Activated T-helper 1 cell treated with anti-CD3 and anti-CD28 coated beads, Interleukin-2, amount 50 U/mL, for 16 hours (primary cell): ENCODE results near the gene SIGLECL1.

Source experiments
- DNase-seq, 2 donors: peaks; one replicate each; pipeline ENCODE4 v3.0.0-alpha.2; 2020; ENCODE audit warnings: low read depth in 1 of 2, low spot score in 1 of 2

Gene SIGLECL1

GRCh38 chr19:51252306-51253079 lies 1.6 kb downstream of the SIGLECL1 start:
- DNase-seq, result no peak

- no peak for DNase-seq
Observed at GRCh38 chr19:51253088-51253806, 2.4 kb downstream of the SIGLECL1 start.

GRCh38 chr19:51256155-51256625 lies 5.3 kb downstream of the SIGLECL1 start:
- no peak for DNase-seq

- no peak for DNase-seq
Observed at GRCh38 chr19:51257471-51257870, 6.6 kb downstream of the SIGLECL1 start.

GRCh38 chr19:51258165-51259160 lies 7.6 kb downstream of the SIGLECL1 start:
- no peak for DNase-seq

- no peak for DNase-seq
Observed at GRCh38 chr19:51259348-51260245, 8.7 kb downstream of the SIGLECL1 start.

- no peak for DNase-seq
Observed at GRCh38 chr19:51263808-51264207, 12.9 kb downstream of the SIGLECL1 start.

- no peak for DNase-seq
Observed at GRCh38 chr19:51271067-51271466, 20.2 kb downstream of the SIGLECL1 start.

- no peak for DNase-seq
Observed at GRCh38 chr19:51272183-51272810, 21.4 kb downstream of the SIGLECL1 start.

- no peak for DNase-seq
Observed at GRCh38 chr19:51274049-51274770, 23.3 kb downstream of the SIGLECL1 start.

GRCh38 chr19:51277112-51277511 lies 26.2 kb downstream of the SIGLECL1 start:
- no peak for DNase-seq

GRCh38 chr19:51282335-51282734 lies 31.5 kb downstream of the SIGLECL1 start:
- DNase-seq, result no peak

GRCh38 chr19:51285682-51286081 lies 34.8 kb downstream of the SIGLECL1 start:
- DNase-seq, result no peak

- no peak for DNase-seq
Observed at GRCh38 chr19:51289635-51290034, 38.8 kb downstream of the SIGLECL1 start.

- DNase-seq, result no peak
Observed at GRCh38 chr19:51292971-51293370, 42.1 kb downstream of the SIGLECL1 start.

GRCh38 chr19:51293571-51294210 lies 42.8 kb downstream of the SIGLECL1 start:
- no peak for DNase-seq

- DNase-seq, result no peak
Observed at GRCh38 chr19:51294211-51294976, 43.5 kb downstream of the SIGLECL1 start.

GRCh38 chr19:51294977-51295375 lies 44.1 kb downstream of the SIGLECL1 start:
- DNase-seq, result no peak
